K562 (cell line): Measurements from ENCODE around the gene PPT2. TPM values are rescaled to one million over a fixed set of nuclear protein-coding genes. Genes with fewer than 3 reads are reported as not detected.

Experiments
- DNMT1 ChIP-seq: fragments of 450-650 bp; IDR thresholded peaks from 2 replicates; pipeline ENCODE4 v1.6.1; 2016; ENCODE audit warnings: antibody characterized with exemption, mild to moderate bottlenecking
- GABPB1 ChIP-seq: sonication (generic); formaldehyde crosslinking; IDR thresholded peaks from 2 replicates; pipeline ENCODE4 v1.8.0; 2022; ENCODE audit warnings: mild to moderate bottlenecking, missing genetic modification reagents
- IRF1 ChIP-seq: sonication (generic); formaldehyde crosslinking; IDR thresholded peaks from 2 replicates; pipeline ENCODE4 v1.8.0; 2022; ENCODE audit warnings: missing genetic modification reagents, mild to moderate bottlenecking, borderline replicate concordance
- MCM3 ChIP-seq: fragments of 450-650 bp; IDR thresholded peaks from 2 replicates; pipeline ENCODE4 v1.6.1; 2016
- MTA3 ChIP-seq: fragments of 450-650 bp; formaldehyde crosslinking; IDR thresholded peaks from 2 replicates; pipeline ENCODE4 v1.6.1; 2017; ENCODE audit warnings: mild to moderate bottlenecking, borderline replicate concordance
- NCOA6 ChIP-seq: fragments of 450-650 bp; IDR thresholded peaks from 2 replicates; pipeline ENCODE4 v1.6.1; 2017; ENCODE audit warnings: mild to moderate bottlenecking
- SMARCA4 ChIP-seq: fragments of 450-650 bp; IDR thresholded peaks from 2 replicates; pipeline ENCODE4 v1.6.1; 2016
- TCF7 ChIP-seq: sonication (generic); IDR thresholded peaks from 2 replicates; pipeline ENCODE4 v1.6.1; 2016; ENCODE audit warnings: antibody characterized with exemption, borderline replicate concordance
- XRCC3 ChIP-seq: fragments of 450-650 bp; IDR thresholded peaks from 2 replicates; pipeline ENCODE4 v1.6.1; 2017; ENCODE audit warnings: mild to moderate bottlenecking, moderate library complexity
- ZBTB43 ChIP-seq: sonication (generic); formaldehyde crosslinking; IDR thresholded peaks from 2 replicates; pipeline ENCODE4 v1.8.0; 2023; ENCODE audit warnings: mild to moderate bottlenecking, missing genetic modification reagents
- ZBTB7A ChIP-seq: IDR thresholded peaks from 2 replicates; pipeline ENCODE4 v1.6.1; 2011; ENCODE audit warnings: low read depth, mild to moderate bottlenecking, low read length, moderate library complexity, borderline replicate concordance; ENCODE audit not compliant: control insufficient read depth
- ZNF121 ChIP-seq: sonication (generic); formaldehyde crosslinking; conservative IDR thresholded peaks from 2 replicates; pipeline ENCODE4 v1.8.0; 2022; ENCODE audit warnings: missing genetic modification reagents
- ZNF146 ChIP-seq: IDR thresholded peaks from one replicate; pipeline ENCODE4 v1.6.1; 2018; ENCODE audit warnings: missing compliant biosample characterization; ENCODE audit not compliant: unreplicated experiment
- ZNF165 ChIP-seq: fragments of 250-450 bp; sonication (Bioruptor Pico); IDR thresholded peaks from 2 replicates; pipeline ENCODE4 v1.4.0; 2020; ENCODE audit warnings: borderline replicate concordance
- ZNF3 ChIP-seq: fragments of 250-450 bp; sonication (Bioruptor Pico); IDR thresholded peaks from 2 replicates; pipeline ENCODE4 v1.5.0; 2021; ENCODE audit warnings: mild to moderate bottlenecking, moderate library complexity
- ZNF699 ChIP-seq: fragments of 250-450 bp; sonication (Bioruptor Pico); IDR thresholded peaks from 2 replicates; pipeline ENCODE4 v1.8.0; 2021; ENCODE audit warnings: mild to moderate bottlenecking, moderate library complexity; ENCODE audit not compliant: insufficient replicate concordance
- ZNF707 ChIP-seq: fragments of 250-450 bp; sonication (Bioruptor Pico); conservative IDR thresholded peaks from 2 replicates; pipeline ENCODE4 v1.8.0; 2022; ENCODE audit warnings: inconsistent platforms, mild to moderate bottlenecking, moderate library complexity
- polyA plus RNA-seq, 8 experiments: library from polyadenylated mRNA; depleted of rRNA in 4 of 8; stranded (reverse) in 5 of 8; unstranded in 3 of 8; fragments of >200 nt; fragmentation: Nextera tagmentation in 2 of 8; fragmentation: Illumina TruSeq in 1 of 8; extraction: Ambion mirVana in 2 of 8; extraction: Trizol in 1 of 8; gene quantifications; 2 replicates each; pipeline versions ENCODE4 v1.2.1 to v1.2.3, GENCODE V29; 2011 to 2014; ENCODE audit warnings: inconsistent platforms in 1 of 8, missing spikeins in 1 of 8
- total RNA-seq, 7 experiments: library from RNA; depleted of rRNA in 6 of 7; stranded (reverse); fragments of >200 nt in 6 of 7; fragmentation: Illumina TruSeq in 2 of 7; extraction: Trizol in 2 of 7; gene quantifications; 2 replicates each; pipeline versions ENCODE4 v1.2.1 to v1.2.3, GENCODE V29; 2011 to 2021; ENCODE audit warnings: low replicate concordance in 1 of 7
- TF ChIP-seq, protein P1 (sequence below): fragments of 250-450 bp; sonication (Bioruptor Pico); IDR thresholded peaks from 2 replicates; pipeline ENCODE4 v1.8.0; 2022; ENCODE audit warnings: moderate library complexity, mild to moderate bottlenecking, inconsistent platforms
- TF ChIP-seq, protein P2 (sequence below): fragments of 250-450 bp; sonication (Bioruptor Pico); IDR thresholded peaks from 2 replicates; pipeline ENCODE4 v1.4.0; 2020; ENCODE audit warnings: mild to moderate bottlenecking, moderate library complexity
- TF ChIP-seq, protein P3 (sequence below): fragments of 450-650 bp; IDR thresholded peaks from 2 replicates; pipeline ENCODE4 v1.7.1; 2018; ENCODE audit warnings: mild to moderate bottlenecking, low read depth; ENCODE audit not compliant: partially characterized antibody

PPT2 gene
- total and polyA plus RNA-seq, 9 of the 15 experiments (the other 6 are each of a cell fraction or from before 2014, with no cell fraction given) = 27.4 to 98.8 (median 69.9) TPM

GRCh38 chr6:32154514-32155161 is 697 bp downstream of the PPT2 start (continued):
- TF ChIP-seq TCF7 = no peak; the same call in 1 of the 2 replicates
- TF ChIP-seq ZNF121 (CRISPR knock-in tag) = no peak
- no peak for TF ChIP-seq ZNF707 (CRISPR knock-in tag)
- no peak for TF ChIP-seq IRF1 (CRISPR knock-in tag)
- TF ChIP-seq, protein P1, sequence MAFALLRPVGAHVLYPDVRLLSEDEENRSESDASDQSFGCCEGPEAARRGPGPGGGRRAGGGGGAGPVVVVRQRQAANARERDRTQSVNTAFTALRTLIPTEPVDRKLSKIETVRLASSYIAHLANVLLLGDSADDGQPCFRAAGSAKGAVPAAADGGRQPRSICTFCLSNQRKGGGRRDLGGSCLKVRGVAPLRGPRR (CRISPR knock-in tag) = no peak
- TF ChIP-seq ZNF3 (CRISPR knock-in tag) = no peak
- peak; percentile 64; the same call in 1 of the 2 replicates for TF ChIP-seq NCOA6
- TF ChIP-seq, protein P2, sequence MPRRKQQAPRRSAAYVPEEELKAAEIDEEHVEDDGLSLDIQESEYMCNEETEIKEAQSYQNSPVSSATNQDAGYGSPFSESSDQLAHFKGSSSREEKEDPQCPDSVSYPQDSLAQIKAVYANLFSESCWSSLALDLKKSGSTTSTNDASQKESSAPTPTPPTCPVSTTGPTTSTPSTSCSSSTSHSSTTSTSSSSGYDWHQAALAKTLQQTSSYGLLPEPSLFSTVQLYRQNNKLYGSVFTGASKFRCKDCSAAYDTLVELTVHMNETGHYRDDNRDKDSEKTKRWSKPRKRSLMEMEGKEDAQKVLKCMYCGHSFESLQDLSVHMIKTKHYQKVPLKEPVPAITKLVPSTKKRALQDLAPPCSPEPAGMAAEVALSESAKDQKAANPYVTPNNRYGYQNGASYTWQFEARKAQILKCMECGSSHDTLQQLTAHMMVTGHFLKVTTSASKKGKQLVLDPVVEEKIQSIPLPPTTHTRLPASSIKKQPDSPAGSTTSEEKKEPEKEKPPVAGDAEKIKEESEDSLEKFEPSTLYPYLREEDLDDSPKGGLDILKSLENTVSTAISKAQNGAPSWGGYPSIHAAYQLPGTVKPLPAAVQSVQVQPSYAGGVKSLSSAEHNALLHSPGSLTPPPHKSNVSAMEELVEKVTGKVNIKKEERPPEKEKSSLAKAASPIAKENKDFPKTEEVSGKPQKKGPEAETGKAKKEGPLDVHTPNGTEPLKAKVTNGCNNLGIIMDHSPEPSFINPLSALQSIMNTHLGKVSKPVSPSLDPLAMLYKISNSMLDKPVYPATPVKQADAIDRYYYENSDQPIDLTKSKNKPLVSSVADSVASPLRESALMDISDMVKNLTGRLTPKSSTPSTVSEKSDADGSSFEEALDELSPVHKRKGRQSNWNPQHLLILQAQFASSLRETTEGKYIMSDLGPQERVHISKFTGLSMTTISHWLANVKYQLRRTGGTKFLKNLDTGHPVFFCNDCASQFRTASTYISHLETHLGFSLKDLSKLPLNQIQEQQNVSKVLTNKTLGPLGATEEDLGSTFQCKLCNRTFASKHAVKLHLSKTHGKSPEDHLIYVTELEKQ (CRISPR knock-in tag) = no peak
- TF ChIP-seq, protein P3, sequence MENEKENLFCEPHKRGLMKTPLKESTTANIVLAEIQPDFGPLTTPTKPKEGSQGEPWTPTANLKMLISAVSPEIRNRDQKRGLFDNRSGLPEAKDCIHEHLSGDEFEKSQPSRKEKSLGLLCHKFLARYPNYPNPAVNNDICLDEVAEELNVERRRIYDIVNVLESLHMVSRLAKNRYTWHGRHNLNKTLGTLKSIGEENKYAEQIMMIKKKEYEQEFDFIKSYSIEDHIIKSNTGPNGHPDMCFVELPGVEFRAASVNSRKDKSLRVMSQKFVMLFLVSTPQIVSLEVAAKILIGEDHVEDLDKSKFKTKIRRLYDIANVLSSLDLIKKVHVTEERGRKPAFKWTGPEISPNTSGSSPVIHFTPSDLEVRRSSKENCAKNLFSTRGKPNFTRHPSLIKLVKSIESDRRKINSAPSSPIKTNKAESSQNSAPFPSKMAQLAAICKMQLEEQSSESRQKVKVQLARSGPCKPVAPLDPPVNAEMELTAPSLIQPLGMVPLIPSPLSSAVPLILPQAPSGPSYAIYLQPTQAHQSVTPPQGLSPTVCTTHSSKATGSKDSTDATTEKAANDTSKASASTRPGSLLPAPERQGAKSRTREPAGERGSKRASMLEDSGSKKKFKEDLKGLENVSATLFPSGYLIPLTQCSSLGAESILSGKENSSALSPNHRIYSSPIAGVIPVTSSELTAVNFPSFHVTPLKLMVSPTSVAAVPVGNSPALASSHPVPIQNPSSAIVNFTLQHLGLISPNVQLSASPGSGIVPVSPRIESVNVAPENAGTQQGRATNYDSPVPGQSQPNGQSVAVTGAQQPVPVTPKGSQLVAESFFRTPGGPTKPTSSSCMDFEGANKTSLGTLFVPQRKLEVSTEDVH = no peak
- TF ChIP-seq DNMT1 = no peak
- no peak for TF ChIP-seq ZNF165 (CRISPR knock-in tag)
- peak; percentile 41; the same call in 1 of the 2 replicates for TF ChIP-seq MTA3
- 0 out of 2 replicates have a peak, but pooled peaks have one; percentile 21 for TF ChIP-seq ZBTB43 (CRISPR knock-in tag)
- TF ChIP-seq ZNF146 (CRISPR knock-in tag) = no peak
- no peak; the same call in 1 of the 2 replicates for TF ChIP-seq GABPB1
- TF ChIP-seq ZBTB7A = peak; percentile 93
- no peak for TF ChIP-seq ZNF699 (CRISPR knock-in tag)
- TF ChIP-seq MCM3 = no peak
- TF ChIP-seq SMARCA4 = 0 out of 2 replicates have a peak, but pooled peaks have one; percentile 13
- TF ChIP-seq XRCC3 = no peak
